ENCODE measurements around the gene BTAF1.

DNA sequence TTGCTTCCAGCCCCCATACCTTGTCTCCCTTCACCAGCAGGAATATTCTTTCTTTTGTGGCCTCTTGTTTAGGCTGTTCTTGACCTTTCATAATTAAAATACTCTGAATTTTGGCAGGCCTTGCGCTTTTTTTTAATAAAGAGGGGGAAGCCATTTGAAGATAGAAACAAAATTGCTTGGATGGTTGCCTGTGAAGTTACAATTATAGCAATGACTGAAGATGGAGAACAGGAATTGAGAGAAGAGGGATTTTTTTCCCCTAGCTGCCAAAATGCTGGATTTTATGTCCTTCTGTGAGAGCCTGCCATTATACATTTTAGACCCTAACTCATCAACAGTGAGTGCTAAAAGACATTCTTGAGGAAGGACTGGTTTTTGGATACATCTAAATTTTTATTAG, 39.0 kb upstream of the BTAF1 start:
- TF ChIP-seq, protein P1, sequence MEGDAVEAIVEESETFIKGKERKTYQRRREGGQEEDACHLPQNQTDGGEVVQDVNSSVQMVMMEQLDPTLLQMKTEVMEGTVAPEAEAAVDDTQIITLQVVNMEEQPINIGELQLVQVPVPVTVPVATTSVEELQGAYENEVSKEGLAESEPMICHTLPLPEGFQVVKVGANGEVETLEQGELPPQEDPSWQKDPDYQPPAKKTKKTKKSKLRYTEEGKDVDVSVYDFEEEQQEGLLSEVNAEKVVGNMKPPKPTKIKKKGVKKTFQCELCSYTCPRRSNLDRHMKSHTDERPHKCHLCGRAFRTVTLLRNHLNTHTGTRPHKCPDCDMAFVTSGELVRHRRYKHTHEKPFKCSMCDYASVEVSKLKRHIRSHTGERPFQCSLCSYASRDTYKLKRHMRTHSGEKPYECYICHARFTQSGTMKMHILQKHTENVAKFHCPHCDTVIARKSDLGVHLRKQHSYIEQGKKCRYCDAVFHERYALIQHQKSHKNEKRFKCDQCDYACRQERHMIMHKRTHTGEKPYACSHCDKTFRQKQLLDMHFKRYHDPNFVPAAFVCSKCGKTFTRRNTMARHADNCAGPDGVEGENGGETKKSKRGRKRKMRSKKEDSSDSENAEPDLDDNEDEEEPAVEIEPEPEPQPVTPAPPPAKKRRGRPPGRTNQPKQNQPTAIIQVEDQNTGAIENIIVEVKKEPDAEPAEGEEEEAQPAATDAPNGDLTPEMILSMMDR (IDR thresholded peaks at IDR 0.05) = no peak
- TF ChIP-seq POLR2A (IDR thresholded peaks at IDR 0.05) = no peak
